Nephron progenitor cell (in vitro differentiated cells): ENCODE data around the gene NBAS.
"Not testable (repeated sequence)": the region's sequence is repeated elsewhere in the genome, so short reads cannot be mapped to it uniquely, and the experiment has no call there.

Experiments used
- DNase-seq: peaks from one replicate; pipeline ENCODE4 v3.0.0; 2021
- H3K27ac Mint-ChIP-seq: 2 replicates; pipeline ENCODE4 v1.8.0; 2021; ENCODE audit warnings: mild to moderate bottlenecking, moderate library complexity, mixed read lengths
- H3K27me3 Mint-ChIP-seq: 2 replicates; pipeline ENCODE4 v1.8.0; 2021; ENCODE audit warnings: mild to moderate bottlenecking, low read depth, mixed read lengths; ENCODE audit not compliant: poor library complexity
- H3K36me3 Mint-ChIP-seq: 2 replicates; pipeline ENCODE4 v1.8.0; 2021; ENCODE audit warnings: low read depth, mixed read lengths
- H3K4me1 Mint-ChIP-seq: 2 replicates; pipeline ENCODE4 v1.8.0; 2021; ENCODE audit warnings: mixed read lengths
- H3K4me3 Mint-ChIP-seq: 2 replicates; pipeline ENCODE4 v1.8.0; 2021; ENCODE audit warnings: mild to moderate bottlenecking, moderate library complexity, mixed read lengths
- H3K9me3 Mint-ChIP-seq: 2 replicates; pipeline ENCODE4 v1.8.0; 2021; ENCODE audit warnings: mild to moderate bottlenecking, moderate library complexity, mixed read lengths
- TF ChIP-seq, protein P1 (sequence below): fragments of 200-600 bp; sonication (generic); IDR thresholded peaks from 2 replicates; pipeline ENCODE4 v1.5.0; 2021; ENCODE audit warnings: antibody characterized with exemption

Gene NBAS

DNA sequence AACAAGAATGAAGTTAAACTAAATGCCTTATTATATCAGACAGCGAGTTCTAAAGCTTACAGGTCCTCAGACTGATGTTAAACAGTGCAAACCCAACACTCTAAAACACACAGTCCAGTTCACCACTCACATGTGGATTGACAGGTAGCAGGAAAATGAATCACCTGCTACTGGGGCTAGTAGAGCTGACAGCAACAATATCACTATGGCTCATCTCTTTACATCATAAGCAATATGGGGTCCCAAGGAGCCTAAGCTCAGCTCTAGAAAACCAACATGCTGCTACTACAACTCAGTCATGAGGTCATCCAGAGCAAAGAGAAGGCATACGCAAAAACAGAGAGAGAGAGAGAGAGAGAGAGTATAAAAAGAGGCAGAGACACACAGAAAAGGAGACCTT, 145.4 kb downstream of the NBAS start:
- no peaks in the 10 kb centered on the region for H3K9me3 Mint-ChIP-seq

DNA sequence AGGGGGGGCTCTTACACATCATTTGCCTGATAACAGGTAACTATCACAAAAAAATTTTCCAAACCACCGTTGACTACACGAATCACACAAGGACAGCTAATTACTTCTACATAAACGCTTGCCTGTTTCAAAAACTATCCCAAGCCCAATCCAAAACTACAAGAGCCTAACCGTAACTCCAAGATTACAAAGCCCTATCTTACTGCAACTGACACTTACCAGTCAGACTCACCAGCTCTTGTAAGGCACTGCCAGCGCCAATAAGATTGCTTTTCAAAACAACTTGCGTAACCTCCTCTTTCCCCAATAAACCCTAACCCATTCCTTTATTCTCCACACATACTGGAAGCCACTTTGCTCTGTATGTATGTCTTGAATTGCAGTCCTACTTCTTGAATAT, 148.4 kb downstream of the NBAS start:
- Mint-ChIP-seq H3K4me3 (no peak overlapping the region), H3K27ac (peak overlapping the region; percentile 57), H3K4me1 (peaks cover 7% of the 10 kb centered on the region), H3K36me3 (peaks cover 61% of the 10 kb centered on the region), H3K9me3 (no peaks in the 10 kb centered on the region), H3K27me3 (no peaks in the 10 kb centered on the region)
- no peak for DNase-seq
- TF ChIP-seq, protein P1, sequence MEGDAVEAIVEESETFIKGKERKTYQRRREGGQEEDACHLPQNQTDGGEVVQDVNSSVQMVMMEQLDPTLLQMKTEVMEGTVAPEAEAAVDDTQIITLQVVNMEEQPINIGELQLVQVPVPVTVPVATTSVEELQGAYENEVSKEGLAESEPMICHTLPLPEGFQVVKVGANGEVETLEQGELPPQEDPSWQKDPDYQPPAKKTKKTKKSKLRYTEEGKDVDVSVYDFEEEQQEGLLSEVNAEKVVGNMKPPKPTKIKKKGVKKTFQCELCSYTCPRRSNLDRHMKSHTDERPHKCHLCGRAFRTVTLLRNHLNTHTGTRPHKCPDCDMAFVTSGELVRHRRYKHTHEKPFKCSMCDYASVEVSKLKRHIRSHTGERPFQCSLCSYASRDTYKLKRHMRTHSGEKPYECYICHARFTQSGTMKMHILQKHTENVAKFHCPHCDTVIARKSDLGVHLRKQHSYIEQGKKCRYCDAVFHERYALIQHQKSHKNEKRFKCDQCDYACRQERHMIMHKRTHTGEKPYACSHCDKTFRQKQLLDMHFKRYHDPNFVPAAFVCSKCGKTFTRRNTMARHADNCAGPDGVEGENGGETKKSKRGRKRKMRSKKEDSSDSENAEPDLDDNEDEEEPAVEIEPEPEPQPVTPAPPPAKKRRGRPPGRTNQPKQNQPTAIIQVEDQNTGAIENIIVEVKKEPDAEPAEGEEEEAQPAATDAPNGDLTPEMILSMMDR = no peak

More for the DNA sequence above, 145.4 kb downstream of the NBAS start:
- H3K4me1 Mint-ChIP-seq = peaks cover 25% of the 10 kb centered on the region
- TF ChIP-seq, protein P1 = no peak
- DNase-seq = no peak
- peaks cover 53% of the 10 kb centered on the region for H3K36me3 Mint-ChIP-seq
- no peaks in the 10 kb centered on the region for H3K27me3 Mint-ChIP-seq
- H3K4me3 Mint-ChIP-seq = no peak overlapping the region
- peak overlapping the region; percentile 44 for H3K27ac Mint-ChIP-seq

DNA sequence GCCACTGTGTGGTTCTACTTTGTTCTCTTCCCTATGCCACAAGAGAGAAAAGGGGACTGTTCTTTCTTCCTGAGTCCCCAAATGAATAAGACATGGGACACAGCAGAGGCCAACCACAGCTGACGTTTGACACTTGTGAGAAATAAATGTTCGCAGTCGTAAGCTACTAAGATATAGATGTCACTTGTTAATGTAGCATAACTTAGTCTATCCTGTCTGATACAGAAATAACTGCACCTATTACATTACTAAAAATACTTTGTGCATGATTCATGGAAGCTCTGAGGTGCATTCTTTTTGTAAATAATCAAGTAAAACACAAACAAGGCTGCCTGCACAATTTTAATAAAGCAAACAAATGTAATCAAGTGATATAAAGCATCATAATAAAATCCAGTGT, 148.8 kb downstream of the NBAS start:
- H3K27me3 Mint-ChIP-seq = no peaks in the 10 kb centered on the region
- peaks cover 61% of the 10 kb centered on the region for H3K36me3 Mint-ChIP-seq
- DNase-seq = no peak
- no peak overlapping the region for H3K4me3 Mint-ChIP-seq
- H3K27ac Mint-ChIP-seq = peak overlapping the region; percentile 29
- TF ChIP-seq, protein P1 = no peak
- no peaks in the 10 kb centered on the region for H3K9me3 Mint-ChIP-seq
- H3K4me1 Mint-ChIP-seq = peaks cover 7% of the 10 kb centered on the region

DNA sequence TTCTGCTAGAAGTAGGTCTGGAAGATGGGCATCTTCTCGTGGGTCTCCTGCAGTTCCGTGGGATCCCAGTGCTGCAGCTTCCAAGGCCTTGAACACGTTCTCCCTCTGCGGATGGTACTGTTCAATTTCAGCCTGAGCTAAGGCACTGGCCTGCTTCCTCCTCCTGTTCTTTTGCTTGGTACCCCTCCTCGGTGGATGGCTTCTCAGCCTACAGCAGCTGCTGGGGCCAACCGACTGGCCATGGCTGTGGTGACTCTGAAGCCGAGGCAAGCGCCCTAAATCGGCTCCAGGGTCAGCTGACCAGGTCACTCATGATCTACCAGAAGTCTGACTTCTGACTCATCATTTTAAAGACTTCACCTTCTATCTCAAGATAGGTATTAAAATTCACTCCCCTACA, 150.2 kb downstream of the NBAS start:
- Mint-ChIP-seq H3K9me3 (no peaks in the 10 kb centered on the region), H3K4me1 (peaks cover 7% of the 10 kb centered on the region), H3K27ac (no peak overlapping the region), H3K36me3 (peaks cover 59% of the 10 kb centered on the region), H3K4me3 (no peak overlapping the region), H3K27me3 (no peaks in the 10 kb centered on the region)
- TF ChIP-seq, protein P1 = no peak
- no peak for DNase-seq

DNA sequence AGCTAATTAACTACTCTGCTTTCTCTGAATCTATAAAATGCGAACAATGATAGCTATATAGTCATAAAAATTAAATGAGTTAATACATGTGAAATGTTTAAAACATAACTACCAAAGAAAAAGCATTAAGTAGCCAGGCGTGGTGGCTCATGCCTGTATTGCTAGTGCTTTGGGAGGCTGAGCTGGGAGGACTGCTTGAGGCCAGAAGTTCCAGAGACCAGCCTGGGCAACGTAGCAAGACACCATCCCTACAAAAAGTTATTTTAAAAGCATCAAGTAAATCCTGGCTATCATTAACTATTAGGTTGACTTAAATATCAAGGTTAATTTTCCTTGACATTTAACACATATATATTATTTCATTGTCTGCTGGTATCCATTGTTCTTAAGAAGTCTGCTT, 152.4 kb downstream of the NBAS start:
- TF ChIP-seq, protein P1 = no peak
- Mint-ChIP-seq H3K4me1 (peaks cover 7% of the 10 kb centered on the region), H3K4me3 (no peak overlapping the region), H3K27ac (no peak overlapping the region), H3K27me3 (no peaks in the 10 kb centered on the region), H3K36me3 (peaks cover 65% of the 10 kb centered on the region), H3K9me3 (no peaks in the 10 kb centered on the region)
- no peak for DNase-seq

DNA sequence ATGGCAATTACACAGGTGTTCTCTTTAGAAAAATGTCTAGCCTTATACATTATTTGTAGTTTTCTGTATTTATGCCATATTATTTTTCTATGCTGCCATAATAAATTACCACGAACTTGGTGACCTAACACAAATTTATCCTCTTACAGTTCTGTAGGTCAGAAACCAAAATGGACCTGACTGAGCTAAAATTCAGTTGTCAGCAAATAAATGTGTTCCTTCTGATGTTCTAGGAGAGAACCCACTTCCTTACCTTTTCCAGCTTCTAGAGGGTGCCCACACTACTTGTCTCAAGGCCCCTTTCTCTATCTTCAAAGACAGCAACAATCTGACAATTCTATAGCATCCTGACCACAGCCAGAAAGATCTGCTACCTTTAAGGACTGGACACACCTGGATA, 153.5 kb downstream of the NBAS start:
- no peak for DNase-seq
- Mint-ChIP-seq H3K36me3 (peaks cover 58% of the 10 kb centered on the region), H3K27me3 (no peaks in the 10 kb centered on the region), H3K9me3 (no peaks in the 10 kb centered on the region), H3K4me3 (no peak overlapping the region), H3K27ac (no peak overlapping the region), H3K4me1 (no peaks in the 10 kb centered on the region)
- TF ChIP-seq, protein P1 = no peak

DNA sequence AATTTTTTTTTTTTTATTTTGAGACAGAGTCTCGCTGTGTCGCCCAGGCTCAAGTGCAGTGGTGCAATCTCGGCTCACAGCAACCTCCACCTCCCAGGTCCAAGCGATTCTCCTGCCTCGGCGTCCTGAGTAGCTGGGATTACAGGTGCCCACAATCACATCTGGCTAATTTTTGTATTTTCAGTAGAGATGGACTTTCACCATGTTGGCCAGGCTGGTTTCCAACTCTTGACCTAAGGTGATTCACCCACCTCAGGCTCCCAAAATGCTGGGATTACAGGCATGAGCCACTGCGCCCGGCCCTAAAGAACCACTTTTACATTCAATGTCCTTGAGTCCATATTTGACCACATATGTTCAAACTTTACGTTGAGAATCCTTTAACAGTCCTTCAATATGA, 156.6 kb downstream of the NBAS start:
- not testable (repeated sequence) for H3K4me3 Mint-ChIP-seq, H3K4me1 Mint-ChIP-seq, H3K27ac Mint-ChIP-seq, H3K27me3 Mint-ChIP-seq, DNase-seq, H3K9me3 Mint-ChIP-seq
- peaks cover 47% of the 10 kb centered on the region for H3K36me3 Mint-ChIP-seq
